CD4-positive, alpha-beta T cell (primary cell): ENCODE results near the gene CELF5. TPM values are rescaled to one million over a fixed set of nuclear protein-coding genes. Genes with fewer than 3 reads are reported as not detected.

Experiments
- ATAC-seq: fragments of 200-7000 bp; cut with Tn5 transposase; one replicate; pipeline ENCODE4 v1.10.0; 2022; ENCODE audit warnings: mild to moderate bottlenecking; ENCODE audit not compliant: poor library complexity
- CTCF ChIA-PET: fragments of 350-600 bp; sonication (Branson Sonifier 250); formaldehyde crosslinking; loops from one replicate; lab custom pipeline; 2021; ENCODE audit warnings: antibody characterized with exemption, inconsistent platforms; lab: Charles Lee
- POLR2A ChIA-PET: fragments of 350-600 bp; sonication (Branson Sonifier 250); formaldehyde crosslinking; loops from one replicate; lab custom pipeline; 2021; ENCODE audit warnings: antibody characterized with exemption, inconsistent platforms; lab: Charles Lee
- DNase-seq, 14 experiments: peaks; one replicate each; pipeline ENCODE4 v3.0.0-alpha.2; 2013 to 2020; ENCODE audit warnings: mixed read lengths in 2 of 14
- H3K27ac ChIP-seq, 2 donors: one replicate each; pipeline versions ENCODE4 v1.5.1 to v1.7.0; 2013; ENCODE audit warnings: low read length in 2 of 2, low read depth in 1 of 2, mild to moderate bottlenecking in 1 of 2
- H3K27me3 ChIP-seq, 2 experiments: 1 replicate in 1 of 2; 2 replicates in 1 of 2; pipeline versions ENCODE4 v1.6.1 to v1.7.0; 2013; ENCODE audit warnings: low read length in 2 of 2, control low read depth in 1 of 2, mild to moderate bottlenecking in 1 of 2, moderate library complexity in 1 of 2; ENCODE audit not compliant: insufficient read depth in 2 of 2, control insufficient read depth in 1 of 2
- H3K36me3 ChIP-seq: one replicate; pipeline ENCODE4 v1.6.1; 2013; ENCODE audit warnings: low read length, control low read depth; ENCODE audit not compliant: insufficient read depth
- H3K4me1 ChIP-seq: one replicate; pipeline ENCODE4 v1.6.1; 2013; ENCODE audit warnings: low read length, control low read depth; ENCODE audit not compliant: insufficient read depth
- H3K4me3 ChIP-seq: one replicate; pipeline ENCODE4 v1.5.1; 2013; ENCODE audit warnings: mild to moderate bottlenecking, low read length, moderate library complexity
- H3K9me3 ChIP-seq, 2 experiments: 1 replicate in 1 of 2; 2 replicates in 1 of 2; pipeline versions ENCODE4 v1.6.1 to v1.7.0; 2013; ENCODE audit warnings: low read length in 2 of 2, mild to moderate bottlenecking in 2 of 2, control low read depth in 1 of 2, moderate library complexity in 1 of 2; ENCODE audit not compliant: control insufficient read depth in 1 of 2, insufficient read depth in 1 of 2
- H3K27ac Mint-ChIP-seq: one replicate; pipeline ENCODE4 v1.8.0; 2020; ENCODE audit warnings: mixed read lengths
- H3K27me3 Mint-ChIP-seq: one replicate; pipeline ENCODE4 v1.8.0; 2021; ENCODE audit warnings: mixed read lengths
- H3K36me3 Mint-ChIP-seq: one replicate; pipeline ENCODE4 v1.8.0; 2021; ENCODE audit warnings: low read depth, mixed read lengths
- H3K4me1 Mint-ChIP-seq: one replicate; pipeline ENCODE4 v1.8.0; 2021; ENCODE audit warnings: low read depth, mixed read lengths
- H3K4me3 Mint-ChIP-seq: one replicate; pipeline ENCODE4 v1.8.0; 2020; ENCODE audit warnings: mild to moderate bottlenecking, mixed read lengths
- H3K9me3 Mint-ChIP-seq: one replicate; pipeline ENCODE4 v1.8.0; 2020; ENCODE audit warnings: mixed read lengths
- CTCF ChIP-seq: fragments of 200-600 bp; IDR thresholded peaks from one replicate; pipeline ENCODE4 v1.8.0; 2022; ENCODE audit warnings: antibody characterized with exemption, mild to moderate bottlenecking
- intact Hi-C, 2 experiments: fragments of 100-400 bp; cut with DNase I in 1 of 2; cut with micrococcal nuclease in 1 of 2; formaldehyde crosslinking; loops; one replicate each; pipeline versions ENCODE4 v1.15.1 to v1.9.0; 2023 to 2025; cut with DNase I, micrococcal nuclease
- total RNA-seq, 174 experiments: library from RNA in 2 of 174; stranded (reverse) in 2 of 174; gene quantifications; one replicate each; pipeline ENCODE4 v1.2.3 and lab custom pipeline; 2021 to 2026

CELF5 gene
- total RNA-seq, 2 experiments from 2014 or later = 0.36 TPM

GRCh38 chr19:3249408-3249807, 24.9 kb downstream of the CELF5 start:
- ATAC-seq = no peak

GRCh38 chr19:3250675-3251074, 26.2 kb downstream of the CELF5 start:
- ChIA-PET CTCF (interaction anchor here (1.0 to 1.5 kb wide), 2 partner anchors 25 to 174 kb away, joined by 3 read pairs; no protein-coding TSS in a partner anchor), POLR2A (no interaction called here)
- intact Hi-C loops = loop anchor here in 1 of 2 experiments (2.0 kb wide), 1 partner anchor 288 kb away; no protein-coding TSS in a partner anchor
- Mint-ChIP-seq H3K4me3 (no peak overlapping the region), H3K27me3 (peaks cover 15% of the 10 kb centered on the region), H3K4me1 (no peaks in the 10 kb centered on the region), H3K36me3 (no peaks in the 10 kb centered on the region), H3K9me3 (no peaks in the 10 kb centered on the region), H3K27ac (no peak overlapping the region)
- peak; percentile 68 for TF ChIP-seq CTCF
- ATAC-seq (peak; percentile 67), DNase-seq (peak in 12 of 14 experiments; percentile 13 to 64 (median 36))
- Histone ChIP-seq H3K4me3 (no peak overlapping the region), H3K4me1 (no peaks in the 10 kb centered on the region), H3K36me3 (no peaks in the 10 kb centered on the region), H3K27me3 (peaks cover 3 to 10% of the 10 kb centered on the region in 2 experiments), H3K27ac (no peak overlapping the region), H3K9me3 (peaks cover 9 to 12% of the 10 kb centered on the region in 2 experiments)

More at GRCh38 chr19:3249408-3249807, 24.9 kb downstream of the CELF5 start:
- Mint-ChIP-seq H3K27ac (no peak overlapping the region), H3K9me3 (no peaks in the 10 kb centered on the region), H3K36me3 (no peaks in the 10 kb centered on the region), H3K4me3 (no peak overlapping the region), H3K4me1 (no peaks in the 10 kb centered on the region), H3K27me3 (peaks cover 11% of the 10 kb centered on the region)
- Histone ChIP-seq H3K36me3 (no peaks in the 10 kb centered on the region), H3K9me3 (peaks cover 9 to 12% of the 10 kb centered on the region in 2 experiments), H3K27me3 (peaks cover 3 to 10% of the 10 kb centered on the region in 2 experiments), H3K27ac (no peak overlapping the region), H3K4me3 (no peak overlapping the region), H3K4me1 (no peaks in the 10 kb centered on the region)
- DNase-seq = peak in 1 of 14 experiments; percentile 47
- TF ChIP-seq CTCF = no peak
- intact Hi-C loops = no loop called here
- CTCF ChIA-PET = interaction anchor here (1.5 kb wide), 1 partner anchor 26 kb away, joined by 3 read pairs; no protein-coding TSS in a partner anchor
- POLR2A ChIA-PET = no interaction called here

GRCh38 chr19:3251229-3251628, 26.8 kb downstream of the CELF5 start:
- Histone ChIP-seq H3K9me3 (peaks cover 9 to 12% of the 10 kb centered on the region in 2 experiments), H3K27ac (no peak overlapping the region), H3K36me3 (no peaks in the 10 kb centered on the region), H3K4me1 (no peaks in the 10 kb centered on the region), H3K27me3 (peaks cover 3 to 10% of the 10 kb centered on the region in 2 experiments), H3K4me3 (no peak overlapping the region)
- Mint-ChIP-seq H3K4me1 (no peaks in the 10 kb centered on the region), H3K4me3 (no peak overlapping the region), H3K27me3 (peaks cover 15% of the 10 kb centered on the region), H3K36me3 (no peaks in the 10 kb centered on the region), H3K27ac (no peak overlapping the region), H3K9me3 (no peaks in the 10 kb centered on the region)
- CTCF ChIA-PET = interaction anchor here (1.0 kb wide), 1 partner anchor 175 kb away, joined by 3 read pairs; no protein-coding TSS in a partner anchor
- intact Hi-C loops = loop anchor here in 1 of 2 experiments (2.0 kb wide), 1 partner anchor 288 kb away; no protein-coding TSS in a partner anchor
- no peak for DNase-seq
- no peak for ATAC-seq
- TF ChIP-seq CTCF = no peak
- POLR2A ChIA-PET = no interaction called here
